Activated T-helper 1 cell treated with anti-CD3 and anti-CD28 coated beads, Interleukin-2, amount 50 U/mL, for 16 hours (primary cell): ENCODE data around the gene SERTAD3.
"Not testable (repeated sequence)": the region's sequence is repeated elsewhere in the genome, so short reads cannot be mapped to it uniquely, and the experiment has no call there.

Source experiments
- DNase-seq, 2 donors: peaks; one replicate each; pipeline ENCODE4 v3.0.0-alpha.2; 2020; ENCODE audit warnings: low read depth in 1 of 2, low spot score in 1 of 2

The SERTAD3 gene

DNA sequence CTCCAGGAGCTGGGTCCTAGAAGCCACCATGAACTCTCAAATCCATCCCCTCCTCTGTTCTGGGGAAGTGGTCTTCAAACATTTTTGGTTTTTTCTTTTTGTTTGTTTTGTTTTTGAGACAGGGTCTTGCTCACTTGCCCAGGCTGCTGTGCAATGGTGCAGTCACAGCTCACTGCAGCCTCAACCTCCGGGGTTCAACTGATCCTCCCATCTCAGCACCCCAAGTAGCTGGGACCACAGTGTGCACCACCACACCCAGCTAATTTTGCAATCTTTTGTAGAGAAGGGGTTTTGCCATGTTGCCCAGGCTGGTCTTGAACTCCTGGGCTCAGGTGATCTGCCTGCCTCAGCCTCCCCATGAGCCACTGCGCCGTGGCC lies 14.5 kb upstream of the SERTAD3 start:
- no peak for DNase-seq

DNA sequence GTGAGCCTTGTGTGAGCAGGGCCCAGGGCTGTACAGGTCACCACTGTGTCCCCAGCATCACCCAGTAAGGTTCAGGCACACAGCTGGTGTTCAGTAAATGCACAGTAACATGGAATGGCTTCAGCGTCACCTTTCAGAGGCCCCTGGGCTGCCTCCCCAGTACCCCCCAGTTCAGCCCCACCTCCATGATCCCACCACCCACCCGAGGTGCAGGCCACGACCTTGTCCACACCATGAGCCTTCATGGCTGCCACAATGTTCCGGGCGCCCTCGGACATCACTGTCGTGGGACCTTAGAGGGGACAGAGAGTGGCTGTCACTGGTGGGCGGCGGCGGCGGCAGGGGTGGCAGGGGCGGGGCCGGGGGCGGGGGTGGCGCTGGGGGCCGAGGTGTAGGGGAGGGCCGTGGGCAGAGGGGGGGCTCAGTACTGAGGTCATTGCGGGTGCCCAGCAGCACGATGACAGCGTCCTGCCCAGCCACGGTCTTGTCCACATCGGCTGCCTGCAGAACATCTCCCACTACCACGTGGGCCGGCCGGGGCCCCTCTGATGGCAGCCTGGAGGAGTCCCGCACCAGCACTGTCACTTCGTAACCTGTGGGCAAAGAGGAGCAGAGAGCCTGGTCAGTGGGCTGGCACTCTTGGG lies 13.9 kb upstream of the SERTAD3 start:
- DNase-seq: no peak

DNA sequence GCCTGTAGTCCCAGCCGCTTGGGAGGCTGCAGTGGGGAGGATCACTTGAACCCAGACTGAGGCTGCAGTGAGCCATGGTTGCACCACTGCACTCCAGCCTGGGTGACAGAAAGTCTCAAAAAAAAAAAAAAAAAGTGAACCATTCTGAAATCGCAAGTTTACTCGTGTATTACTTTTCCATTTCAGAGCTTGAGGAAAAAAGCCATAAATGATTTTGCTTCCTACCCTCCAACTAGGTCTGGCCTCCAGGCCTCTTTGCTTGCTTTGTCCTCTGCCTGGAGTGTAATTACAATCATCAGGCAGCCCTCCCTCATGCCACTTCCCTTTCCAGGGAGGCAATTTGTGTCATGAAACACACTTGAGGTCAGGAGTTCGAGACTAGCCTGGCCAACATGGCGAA lies 12.9 kb upstream of the SERTAD3 start:
- DNase-seq: no peak

DNA sequence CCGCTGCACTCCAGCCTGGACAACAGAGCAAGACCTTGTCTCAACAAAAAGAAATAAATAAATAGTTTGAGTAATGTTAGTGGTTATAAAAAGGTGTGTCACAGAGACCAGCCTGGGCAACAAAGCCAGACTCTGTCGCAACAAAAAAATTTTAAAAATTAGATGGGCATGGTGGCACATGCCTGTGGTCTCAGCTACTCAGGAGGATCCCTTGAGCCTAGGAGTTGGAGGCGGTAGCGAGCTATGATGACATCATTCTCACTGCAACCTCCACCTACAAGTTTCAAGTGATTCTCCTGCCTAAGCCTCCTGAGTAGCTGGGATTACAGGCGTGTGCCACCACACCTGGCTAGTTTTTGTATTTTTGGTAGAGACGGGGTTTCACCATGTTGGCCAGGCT lies 9.8 kb upstream of the SERTAD3 start:
- DNase-seq: not testable (repeated sequence)

DNA sequence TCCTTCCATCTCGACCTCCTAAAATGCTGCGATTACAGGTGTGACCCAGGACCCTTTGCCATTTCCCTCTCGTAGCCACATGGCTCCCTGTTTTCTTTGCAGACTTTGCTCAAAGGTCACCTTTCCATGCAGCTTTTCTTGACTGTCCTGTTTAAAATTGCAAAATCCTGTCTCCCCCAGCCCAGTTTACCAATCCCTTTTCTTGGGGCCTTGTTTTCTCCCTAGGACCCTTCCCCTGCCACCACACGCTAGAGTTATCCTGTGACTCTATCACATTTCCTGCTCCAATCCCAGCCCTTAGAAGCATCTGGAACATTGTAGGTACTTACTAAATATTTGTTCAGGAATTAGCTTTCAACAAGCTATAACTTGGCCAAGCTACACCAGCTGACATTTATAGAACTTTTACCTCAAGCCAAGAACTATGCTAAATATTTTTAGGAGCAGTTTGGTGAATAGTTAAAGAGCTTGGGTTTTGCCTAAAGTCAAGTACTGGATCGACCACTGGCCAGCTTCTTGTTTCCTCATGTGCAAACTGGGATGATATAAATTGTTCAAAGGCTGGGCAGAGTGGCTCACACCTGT lies 9.1 kb upstream of the SERTAD3 start:
- DNase-seq: no peak

DNA sequence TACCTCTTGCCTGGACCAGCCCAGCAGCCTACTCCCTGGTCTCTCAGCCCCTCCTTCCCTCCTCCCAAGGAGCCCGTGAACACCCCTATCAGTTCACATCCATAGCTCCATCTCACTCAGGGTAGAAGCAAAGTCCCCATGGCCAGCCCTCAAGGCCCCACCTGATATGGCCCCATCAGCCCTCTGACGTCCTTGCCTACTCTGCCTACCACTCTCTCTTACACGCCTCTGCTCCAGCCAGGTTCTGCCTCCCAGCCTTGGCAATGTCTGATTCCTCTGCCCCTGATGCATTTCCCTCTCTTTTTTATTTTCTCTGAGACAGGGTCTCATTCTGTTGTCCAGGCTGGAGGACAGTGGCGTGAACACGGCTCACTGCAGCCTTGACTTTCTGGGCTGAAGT lies 7.9 kb upstream of the SERTAD3 start:
- DNase-seq: no peak

DNA sequence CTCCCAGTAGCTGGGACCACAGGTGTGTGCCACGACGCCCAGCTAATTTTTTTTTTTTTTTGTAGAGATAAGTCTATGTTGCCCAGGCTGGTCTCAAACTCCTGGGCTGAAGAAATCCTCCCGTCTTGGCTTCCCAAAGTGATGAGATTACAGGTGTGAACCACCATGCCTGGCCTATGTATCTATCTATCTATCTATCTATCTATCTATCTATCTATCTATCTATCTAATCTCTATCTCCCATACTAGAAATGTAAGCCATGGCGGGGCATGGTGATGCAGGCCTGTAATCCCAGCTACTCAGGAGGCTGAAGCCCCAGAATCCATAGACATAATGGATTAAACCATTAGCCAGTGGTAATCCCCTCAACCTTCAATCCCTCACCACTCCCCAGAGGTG lies 6.5 kb upstream of the SERTAD3 start:
- DNase-seq: no peak

DNA sequence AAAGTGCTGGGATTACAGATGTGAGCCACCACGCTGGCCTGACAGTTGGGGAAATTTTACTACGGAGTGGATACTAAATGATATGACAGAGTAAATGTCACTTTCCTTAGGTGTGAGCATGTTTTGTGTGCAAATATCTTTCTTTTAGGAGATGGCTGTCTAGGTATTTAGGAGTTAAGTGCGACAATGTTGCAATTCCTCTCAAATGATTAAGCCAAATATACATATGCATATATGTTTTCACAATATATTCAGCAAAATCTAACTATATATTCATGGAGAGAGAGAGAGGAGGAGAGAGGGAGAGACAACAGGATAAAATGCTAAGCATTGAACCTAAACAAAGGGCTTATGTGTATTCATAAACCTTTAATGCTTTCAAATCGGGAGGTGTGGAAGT lies 5.4 kb upstream of the SERTAD3 start:
- no peak for DNase-seq

DNA sequence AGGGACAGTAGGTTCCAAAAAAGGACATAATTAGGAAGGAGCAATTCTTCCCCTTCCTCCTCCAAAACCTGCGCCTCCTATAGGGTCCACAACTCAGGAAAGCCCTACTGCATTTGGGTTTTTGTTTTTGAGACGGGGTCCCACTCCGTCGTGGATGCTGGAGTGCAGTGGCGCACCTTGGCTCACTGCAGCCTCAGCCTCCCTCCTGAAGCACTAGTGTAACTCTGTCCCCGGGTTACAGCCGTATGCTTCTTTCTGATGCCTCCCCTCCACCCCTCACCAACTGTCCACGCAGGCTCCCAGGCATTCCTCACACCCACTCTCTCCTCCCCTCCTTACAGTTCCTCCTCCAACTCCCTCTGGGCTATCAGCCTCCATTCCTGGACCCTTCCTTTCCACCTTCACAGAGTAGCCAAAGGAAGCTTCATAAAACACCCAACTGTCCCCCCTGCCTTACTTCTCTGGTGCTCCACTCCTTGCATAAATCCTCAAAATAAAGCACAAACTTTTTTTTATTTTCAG lies 2.2 kb upstream of the SERTAD3 start:
- no peak for DNase-seq

DNA sequence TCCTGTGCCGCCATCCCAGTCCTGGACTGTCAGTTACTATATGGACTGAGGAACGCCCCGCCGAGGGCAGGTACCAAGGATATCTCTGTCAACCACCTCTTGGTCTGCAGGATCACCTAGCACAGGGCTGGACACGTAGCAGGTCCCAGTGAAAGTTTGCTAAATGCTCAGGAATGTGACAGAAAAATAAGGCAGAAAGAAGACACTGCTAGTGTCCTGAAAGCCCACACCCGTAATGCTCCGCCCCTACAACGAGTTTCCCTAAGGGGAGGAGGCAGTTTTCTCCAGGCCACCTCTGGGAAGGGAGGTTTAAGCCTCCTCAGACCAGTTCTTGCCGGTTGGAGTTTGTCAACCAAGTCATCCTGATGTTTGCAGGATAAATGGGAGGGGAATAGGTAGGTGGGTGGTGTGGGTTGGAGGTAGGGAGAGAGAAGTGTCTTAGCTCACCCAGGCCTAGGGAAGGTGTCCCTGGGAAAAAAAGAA lies 1.7 kb upstream of the SERTAD3 start:
- no peak for DNase-seq

DNA sequence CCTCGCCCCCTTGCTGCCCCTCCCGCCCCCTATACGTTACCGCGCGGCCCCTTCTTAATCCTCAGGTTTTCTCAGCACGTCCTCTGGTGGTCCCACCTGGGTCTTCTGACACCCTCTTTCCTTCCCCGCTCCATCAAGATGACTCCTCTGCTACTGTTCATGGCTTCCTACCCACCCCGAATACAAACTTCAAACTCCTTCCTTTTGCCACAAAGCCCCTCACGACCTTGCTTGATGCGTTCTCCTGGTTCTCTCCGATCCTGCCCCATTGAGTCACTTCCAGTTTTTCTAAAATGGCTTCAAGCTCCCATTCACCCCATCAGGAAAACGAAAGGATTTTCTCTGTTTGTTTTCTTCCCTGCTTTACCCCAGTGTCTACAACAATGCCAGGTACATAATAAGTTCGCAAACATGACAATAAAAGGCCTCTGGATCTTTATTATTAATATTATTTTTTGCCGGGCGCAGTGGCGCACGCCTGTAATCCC lies 734 bp upstream of the SERTAD3 start:
- DNase-seq: no peak

DNA sequence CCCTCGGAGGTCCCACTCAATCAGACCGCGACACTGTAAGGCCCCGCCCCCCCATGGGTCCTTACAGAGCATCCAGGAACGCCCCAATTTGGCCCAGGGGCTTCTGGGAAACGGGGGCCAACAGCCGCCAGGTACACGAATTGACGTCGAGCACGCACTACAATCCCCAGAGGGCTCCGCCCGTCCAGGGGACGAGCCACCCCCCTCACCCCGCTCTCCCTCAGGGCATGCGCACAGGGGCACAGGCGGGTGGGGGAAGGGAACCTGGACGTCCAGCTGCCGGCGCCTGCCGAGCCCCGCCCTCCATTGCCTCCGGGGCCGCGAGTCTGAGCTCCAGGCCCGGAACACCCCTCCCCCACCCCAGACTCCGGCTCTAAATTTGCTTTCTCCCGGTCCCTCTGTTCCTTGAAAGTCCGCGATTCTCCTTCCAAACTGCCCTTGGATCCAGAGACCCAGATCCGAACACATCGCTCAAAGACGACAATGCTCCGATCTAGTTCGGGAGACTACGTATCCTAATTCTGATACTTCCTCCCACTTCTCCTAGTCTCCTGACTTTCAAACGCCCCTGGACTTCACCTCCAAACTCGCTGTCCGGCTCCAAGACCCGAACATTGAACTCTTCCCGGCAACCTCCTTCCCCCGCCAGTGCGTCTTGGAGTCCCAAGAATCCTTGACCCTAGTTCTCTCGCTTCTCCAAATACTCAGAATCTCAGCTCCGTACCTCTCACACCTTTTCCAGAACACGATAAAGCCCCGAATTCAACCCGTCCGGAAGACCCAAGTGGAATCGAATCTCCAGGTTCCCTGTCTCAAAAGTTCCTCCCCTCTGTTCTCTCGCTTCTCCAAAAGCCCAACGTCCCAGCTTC lies 770 bp downstream of the SERTAD3 start:
- DNase-seq: peak; percentile 96 to 98

DNA sequence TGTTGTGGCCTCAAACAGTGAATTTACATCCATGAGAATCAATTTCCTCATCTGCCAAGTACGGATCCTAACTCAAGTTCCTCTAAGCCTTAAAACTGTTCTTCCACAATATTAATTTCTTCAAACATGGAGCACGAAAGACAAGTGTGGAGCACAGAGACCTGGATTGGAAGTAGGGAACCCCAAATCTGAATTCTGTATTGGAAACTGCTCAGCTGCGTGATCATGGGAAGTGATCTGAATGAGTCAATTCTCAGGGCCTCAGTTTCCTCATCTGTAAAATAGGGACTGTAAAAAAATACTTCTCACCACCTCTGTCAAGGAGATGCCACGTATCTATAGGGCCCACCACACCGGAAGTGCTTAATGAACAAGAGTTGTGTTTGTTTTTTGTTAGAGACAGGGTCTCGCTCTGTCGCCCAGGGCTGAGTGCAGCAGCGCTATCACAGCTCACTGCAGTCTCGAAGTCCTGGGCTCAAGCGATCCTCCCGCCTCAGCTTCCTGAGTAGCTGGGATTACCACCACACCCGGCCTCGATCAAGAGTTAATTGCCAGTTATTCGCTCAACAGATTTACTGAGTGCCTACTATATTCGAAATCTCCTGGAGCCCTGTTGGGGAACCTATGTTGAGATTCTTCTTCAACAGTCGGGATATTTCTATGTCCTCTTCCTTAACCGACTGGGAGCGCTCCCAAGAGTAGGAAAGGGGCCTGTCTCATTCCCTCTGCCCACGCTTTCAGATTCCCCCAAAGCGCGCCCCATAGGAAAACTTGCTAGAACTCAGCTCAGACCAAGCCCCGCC lies 1.6 kb downstream of the SERTAD3 start:
- DNase-seq: no peak

DNA sequence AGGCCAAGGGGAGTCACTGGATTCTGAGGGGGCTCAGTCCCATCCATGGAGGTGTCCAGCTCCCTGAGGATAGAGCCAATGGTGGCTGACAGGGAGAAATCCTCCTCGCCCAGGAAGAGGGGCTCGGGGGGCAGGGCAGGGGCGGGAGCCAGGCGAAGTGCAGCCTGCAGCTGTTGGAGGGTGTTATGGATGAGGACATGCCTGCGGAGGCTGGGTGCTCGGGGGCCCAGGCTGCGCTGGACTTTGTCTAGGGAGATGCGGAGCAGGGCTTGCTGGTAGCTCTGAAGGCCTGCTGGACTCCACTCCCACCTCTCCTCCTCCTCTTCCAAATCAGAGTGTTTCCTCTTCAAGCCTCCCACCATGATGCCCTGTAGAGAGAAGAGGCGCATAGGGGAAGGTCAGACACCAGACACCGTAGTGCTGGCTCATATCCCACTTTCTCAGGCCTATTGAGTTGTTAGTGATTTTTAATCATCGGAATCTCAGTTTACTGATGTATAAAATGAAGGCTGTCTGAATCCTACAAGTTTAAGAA lies 2.3 kb downstream of the SERTAD3 start:
- no peak for DNase-seq

DNA sequence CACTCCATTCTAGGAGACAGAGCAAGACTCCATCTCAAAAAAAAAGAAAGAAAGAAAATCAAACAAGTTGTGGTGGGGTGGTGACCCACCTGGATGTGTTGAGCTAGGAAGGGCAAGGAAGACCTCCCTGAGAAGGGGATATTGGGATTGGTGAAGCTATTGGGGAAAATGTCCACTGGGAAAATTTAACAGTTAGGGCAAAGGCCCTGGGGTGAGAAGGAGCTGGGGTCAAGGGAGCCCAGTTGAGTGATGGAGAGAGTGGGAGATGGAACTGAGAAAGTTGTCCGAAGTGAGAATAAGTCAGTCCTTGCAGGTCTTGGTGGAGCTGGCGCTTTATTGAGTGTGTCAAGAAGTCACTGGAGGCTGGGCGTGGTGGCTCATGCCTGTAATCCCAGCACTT lies 5.9 kb downstream of the SERTAD3 start:
- DNase-seq: no peak

DNA sequence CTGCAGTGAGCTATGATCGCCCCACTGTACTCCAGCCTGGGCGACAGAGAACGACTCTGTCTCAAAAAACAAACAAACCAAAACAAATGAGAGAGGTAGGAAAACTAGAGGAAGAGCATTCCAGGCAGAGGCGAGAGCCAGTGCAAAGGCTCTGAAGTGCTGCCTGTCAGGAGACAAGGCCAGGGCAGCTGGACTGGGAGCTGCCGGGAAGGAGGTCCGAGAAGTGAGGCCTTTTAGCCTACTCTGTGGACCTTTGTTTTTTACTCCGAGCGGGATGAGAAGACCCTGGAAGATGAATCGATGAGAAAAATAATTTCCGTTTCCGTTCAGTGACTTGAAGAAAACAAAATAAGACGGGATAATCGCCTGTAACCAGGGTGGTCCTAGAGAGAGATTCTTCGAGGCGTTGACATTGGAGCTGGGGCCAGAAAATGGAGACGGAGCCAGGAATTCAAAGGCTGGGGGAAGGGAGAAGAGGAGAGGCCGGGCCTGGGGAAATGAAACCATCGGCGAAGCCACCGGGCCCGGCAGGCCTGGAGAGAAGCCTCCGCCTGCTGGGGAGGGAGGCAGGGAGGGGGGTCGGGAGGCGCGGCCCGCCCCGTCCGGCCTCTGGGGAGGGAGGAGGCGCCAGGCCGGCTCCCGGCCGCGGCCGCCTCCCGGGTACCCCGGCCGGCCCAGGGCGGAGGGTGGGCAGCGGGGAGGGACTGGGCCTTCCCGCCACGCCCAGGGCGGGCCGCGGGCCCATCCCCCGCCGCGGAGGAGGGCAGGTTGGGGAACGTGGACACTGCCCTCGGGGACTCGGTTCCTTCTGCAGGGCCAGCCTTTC lies 10.5 kb downstream of the SERTAD3 start:
- peak; percentile 20 to 37 for DNase-seq

DNA sequence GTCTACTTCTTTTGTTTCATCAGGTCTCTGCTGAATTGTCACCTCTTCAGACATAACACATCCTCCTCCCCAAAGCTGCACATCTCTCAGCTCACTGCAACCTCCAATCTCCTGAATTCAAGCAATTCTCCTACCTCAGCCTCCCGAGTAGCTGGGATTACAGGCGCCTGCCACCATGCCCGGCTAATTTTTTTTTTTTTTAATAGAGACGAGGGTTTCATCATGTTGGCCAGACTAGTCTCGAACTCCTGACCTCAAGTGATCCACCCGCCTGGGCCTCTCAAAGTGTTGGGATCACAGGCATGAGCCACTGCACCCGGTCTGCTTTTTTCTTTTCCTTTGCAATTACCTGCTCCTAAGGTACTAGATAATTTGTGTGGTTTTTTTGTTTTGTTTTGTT lies 11.4 kb downstream of the SERTAD3 start:
- DNase-seq: not testable (repeated sequence)

DNA sequence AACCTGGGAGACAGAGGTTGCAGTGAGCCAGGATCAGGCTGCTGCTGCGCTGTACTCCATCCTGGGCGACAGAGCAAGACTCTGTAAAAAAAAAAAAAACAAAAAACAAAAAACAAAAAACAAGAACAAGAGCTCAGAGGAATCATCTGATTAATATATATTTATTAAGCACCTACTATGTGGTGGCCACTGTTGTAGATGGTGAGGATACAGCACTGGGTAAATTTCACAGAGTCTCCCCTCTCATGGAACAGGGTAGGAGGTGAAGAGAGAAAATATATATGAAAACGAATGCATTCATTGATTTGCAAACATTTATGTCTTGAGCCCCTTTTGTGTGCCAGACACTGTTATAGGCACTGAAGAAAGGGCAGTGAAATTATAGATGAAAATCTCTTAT lies 12.4 kb downstream of the SERTAD3 start:
- no peak for DNase-seq

DNA sequence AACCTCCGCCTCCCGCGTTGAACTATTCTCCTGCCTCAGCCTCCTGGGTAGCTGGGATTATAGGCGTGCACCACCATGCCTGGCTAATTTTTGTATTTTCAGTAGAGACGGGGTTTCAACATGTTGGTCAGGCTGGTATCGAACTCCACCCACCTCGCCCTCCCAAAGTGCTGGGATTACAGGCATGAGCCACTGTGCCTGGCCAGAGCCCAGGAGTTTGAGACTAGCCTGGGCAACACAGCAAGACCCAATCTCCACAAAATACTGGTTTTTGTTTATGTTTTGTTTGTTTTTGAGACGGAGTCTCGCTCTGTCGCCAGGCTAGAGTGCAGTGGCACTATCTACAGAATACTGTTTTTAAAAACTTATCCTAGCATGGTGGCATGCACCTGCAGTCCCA lies 13.9 kb downstream of the SERTAD3 start:
- DNase-seq: not testable (repeated sequence)

DNA sequence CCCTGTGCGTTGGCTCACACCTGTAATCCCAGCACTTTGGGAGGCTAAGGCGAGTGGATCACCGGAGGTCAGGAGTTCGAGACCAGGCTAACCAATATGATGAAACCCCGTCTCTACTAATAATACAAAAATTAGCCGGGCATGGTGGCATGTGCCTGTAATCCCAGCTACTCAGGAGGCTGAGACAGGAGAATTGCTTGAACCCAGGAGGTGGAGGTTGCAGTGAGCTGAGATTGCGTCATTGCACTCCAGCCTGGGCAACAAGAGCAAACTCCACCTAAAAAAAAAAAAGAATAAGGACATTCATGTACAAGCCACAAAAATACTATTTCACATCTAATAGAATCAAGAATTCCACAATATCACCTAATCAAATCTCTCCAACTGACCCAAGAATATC lies 15.9 kb downstream of the SERTAD3 start:
- DNase-seq: not testable (repeated sequence)
